ENCODE measurements around the gene AKAP6.

AKAP6 gene

GRCh38 chr14:32595497-32595896 is 266.4 kb downstream of the AKAP6 start:
- TF ChIP-seq, protein P1, sequence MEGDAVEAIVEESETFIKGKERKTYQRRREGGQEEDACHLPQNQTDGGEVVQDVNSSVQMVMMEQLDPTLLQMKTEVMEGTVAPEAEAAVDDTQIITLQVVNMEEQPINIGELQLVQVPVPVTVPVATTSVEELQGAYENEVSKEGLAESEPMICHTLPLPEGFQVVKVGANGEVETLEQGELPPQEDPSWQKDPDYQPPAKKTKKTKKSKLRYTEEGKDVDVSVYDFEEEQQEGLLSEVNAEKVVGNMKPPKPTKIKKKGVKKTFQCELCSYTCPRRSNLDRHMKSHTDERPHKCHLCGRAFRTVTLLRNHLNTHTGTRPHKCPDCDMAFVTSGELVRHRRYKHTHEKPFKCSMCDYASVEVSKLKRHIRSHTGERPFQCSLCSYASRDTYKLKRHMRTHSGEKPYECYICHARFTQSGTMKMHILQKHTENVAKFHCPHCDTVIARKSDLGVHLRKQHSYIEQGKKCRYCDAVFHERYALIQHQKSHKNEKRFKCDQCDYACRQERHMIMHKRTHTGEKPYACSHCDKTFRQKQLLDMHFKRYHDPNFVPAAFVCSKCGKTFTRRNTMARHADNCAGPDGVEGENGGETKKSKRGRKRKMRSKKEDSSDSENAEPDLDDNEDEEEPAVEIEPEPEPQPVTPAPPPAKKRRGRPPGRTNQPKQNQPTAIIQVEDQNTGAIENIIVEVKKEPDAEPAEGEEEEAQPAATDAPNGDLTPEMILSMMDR (IDR thresholded peaks at IDR 0.05; ENCODE audit: borderline replicate concordance, control extremely low read depth, extremely low read depth, insufficient read depth, missing control alignments) = no peak
- no peak for DNase-seq (ENCODE audit: low spot score)
- in situ Hi-C loops (cut with MboI; ENCODE audit: low sequenced_read_pairs, unreplicated experiment) = no loop called here

GRCh38 chr14:32596390-32596789 is 267.3 kb downstream of the AKAP6 start:
- no peak for DNase-seq (ENCODE audit: low spot score)
- TF ChIP-seq, protein P1 (IDR thresholded peaks at IDR 0.05; ENCODE audit: borderline replicate concordance, control extremely low read depth, extremely low read depth, insufficient read depth, missing control alignments) = no peak
- in situ Hi-C loops (cut with MboI; ENCODE audit: low sequenced_read_pairs, unreplicated experiment) = no loop called here

DNA sequence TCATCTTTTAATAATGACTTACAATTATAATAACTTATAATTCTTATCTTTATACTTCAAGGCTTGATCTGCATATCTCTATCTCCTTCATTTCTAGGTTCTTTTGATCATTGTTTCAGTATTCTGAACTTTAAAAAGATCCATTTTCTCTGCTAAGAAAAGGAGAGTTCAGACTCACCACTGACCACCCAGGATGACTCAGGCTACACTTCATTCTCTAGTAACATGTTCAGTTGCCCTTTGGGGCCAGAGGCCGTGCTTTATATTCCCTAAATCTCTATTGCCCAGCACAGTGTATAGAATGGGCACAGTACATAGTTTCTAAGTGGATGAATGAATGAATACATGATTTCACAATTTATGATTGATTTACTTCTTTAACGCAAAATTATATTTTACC is 268.7 kb downstream of the AKAP6 start:
- DNase-seq (ENCODE audit: low spot score) = no peak
- in situ Hi-C loops (cut with MboI; ENCODE audit: low sequenced_read_pairs, unreplicated experiment) = no loop called here
- TF ChIP-seq, protein P1 (IDR thresholded peaks at IDR 0.05; ENCODE audit: borderline replicate concordance, control extremely low read depth, extremely low read depth, insufficient read depth, missing control alignments) = no peak

DNA sequence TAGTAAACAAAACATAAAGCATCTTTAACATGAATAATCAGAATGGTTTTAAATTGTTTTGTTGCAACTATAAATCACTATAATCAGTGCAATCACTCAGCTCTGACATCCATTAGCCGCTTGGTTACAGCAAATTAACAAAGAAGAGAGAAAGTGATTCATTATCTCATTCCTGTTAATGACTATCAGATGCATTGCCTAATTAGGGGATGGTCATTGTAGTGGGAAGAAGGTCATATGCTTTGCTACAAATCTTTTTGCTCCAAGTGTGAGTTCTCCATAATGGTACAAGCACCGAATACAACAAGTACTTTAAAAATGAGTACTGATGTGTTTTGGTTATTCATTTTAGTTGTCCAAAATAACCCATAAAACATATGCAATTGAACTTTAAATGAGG is 272.0 kb downstream of the AKAP6 start:
- DNase-seq (ENCODE audit: low spot score) = no peak
- in situ Hi-C loops (cut with MboI; ENCODE audit: low sequenced_read_pairs, unreplicated experiment) = no loop called here
- TF ChIP-seq, protein P1 (IDR thresholded peaks at IDR 0.05; ENCODE audit: borderline replicate concordance, control extremely low read depth, extremely low read depth, insufficient read depth, missing control alignments) = no peak

DNA sequence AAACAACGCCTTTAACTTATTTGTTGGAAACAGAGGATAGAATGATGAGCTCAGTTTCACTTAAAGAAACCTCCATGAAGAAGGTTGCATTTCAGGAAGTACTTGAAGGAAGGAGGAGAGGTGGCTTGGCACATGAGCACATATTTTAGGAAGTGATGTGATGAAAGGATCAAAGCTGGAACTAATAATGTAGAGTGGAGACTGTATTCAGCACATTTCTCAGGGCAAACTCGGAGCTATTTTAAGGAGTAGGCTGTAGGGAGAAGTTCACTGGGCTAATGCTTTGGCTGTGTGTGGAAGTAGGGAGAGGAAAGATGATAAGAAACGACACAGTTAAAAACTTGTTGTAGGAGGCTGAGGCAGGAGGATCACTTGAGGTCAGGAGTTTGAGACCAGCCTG is 272.8 kb downstream of the AKAP6 start:
- no peak for DNase-seq (ENCODE audit: low spot score)
- TF ChIP-seq, protein P1 (IDR thresholded peaks at IDR 0.05; ENCODE audit: borderline replicate concordance, control extremely low read depth, extremely low read depth, insufficient read depth, missing control alignments) = no peak
- in situ Hi-C loops (cut with MboI; ENCODE audit: low sequenced_read_pairs, unreplicated experiment) = no loop called here

- in situ Hi-C loops (cut with MboI; ENCODE audit: low sequenced_read_pairs, unreplicated experiment) = no loop called here
- TF ChIP-seq, protein P1 (IDR thresholded peaks at IDR 0.05; ENCODE audit: borderline replicate concordance, control extremely low read depth, extremely low read depth, insufficient read depth, missing control alignments) = no peak
- no peak for DNase-seq (ENCODE audit: low spot score)
Observed at GRCh38 chr14:32602699-32603098, 273.6 kb downstream of the AKAP6 start.

All from GM13976 (cell line).